NCI-H2227 (cell line): Measurements from ENCODE around the gene CYP1B1.
"Not testable (repeated sequence)": the region's sequence is repeated elsewhere in the genome, so short reads cannot be mapped to it uniquely, and the experiment has no call there.

Source experiments
- DNase-seq: peaks from one replicate; lab custom pipeline; 2025; ENCODE audit not compliant: unreplicated experiment; lab: John Stamatoyannopoulos, UW

CYP1B1 gene

GRCh38 chr2:38037757-38038621 lies 38.0 kb downstream of the CYP1B1 start:
- DNase-seq, result peak; percentile 66

- DNase-seq, result no peak
Measured at GRCh38 chr2:38037325-38037724, 38.6 kb downstream of the CYP1B1 start.

- no peak for DNase-seq
Measured at GRCh38 chr2:38035968-38036367, 40.0 kb downstream of the CYP1B1 start.

GRCh38 chr2:38033646-38034045 lies 42.3 kb downstream of the CYP1B1 start:
- DNase-seq, result no peak

- DNase-seq, result no peak
Measured at GRCh38 chr2:38032946-38033345, 43.0 kb downstream of the CYP1B1 start.

- no peak for DNase-seq
Measured at GRCh38 chr2:38030635-38031355, 45.2 kb downstream of the CYP1B1 start.

- no peak for DNase-seq
Measured at GRCh38 chr2:38029512-38029911, 46.4 kb downstream of the CYP1B1 start.

- no peak for DNase-seq
Measured at GRCh38 chr2:38028829-38029228, 47.1 kb downstream of the CYP1B1 start.

GRCh38 chr2:38026846-38027245 lies 49.1 kb downstream of the CYP1B1 start:
- no peak for DNase-seq

- DNase-seq, result no peak
Measured at GRCh38 chr2:38021589-38021988, 54.4 kb downstream of the CYP1B1 start.

GRCh38 chr2:38020359-38021069 lies 55.4 kb downstream of the CYP1B1 start:
- not testable (repeated sequence) for DNase-seq

GRCh38 chr2:38017836-38018235 lies 58.1 kb downstream of the CYP1B1 start:
- DNase-seq, result no peak
